MCF 10A (cell line): ENCODE measurements around the gene KRAS. TPM values are rescaled to one million over a fixed set of nuclear protein-coding genes. Genes with fewer than 3 reads are reported as not detected.

Experiments
- BruUV-seq: library from RNA; stranded (reverse); fragments of 400-500 nt; replicated peaks from 2 replicates; lab custom pipeline; 2021; lab: Mats Ljungman, UMichigan
- CTCF ChIA-PET: fragments of 300-600 bp; sonication (Branson Sonifier 250); formaldehyde crosslinking; extraction: SDS; loops from one replicate; lab custom pipeline; 2021; ENCODE audit warnings: antibody characterized with exemption, inconsistent platforms; lab: Yijun Ruan, JAX
- POLR2A ChIA-PET: fragments of 300-600, 350-650 bp; sonication (Branson Sonifier 250); formaldehyde crosslinking; extraction: SDS; loops from one replicate; lab custom pipeline; 2020; ENCODE audit warnings: antibody characterized with exemption, inconsistent platforms; lab: Yijun Ruan, JAX
- DNase-seq: peaks from one replicate; pipeline ENCODE4 v3.0.0-alpha.2; 2018; ENCODE audit not compliant: unreplicated experiment
- H3K27ac Mint-ChIP-seq: one replicate; pipeline ENCODE4 v1.8.0; 2022; ENCODE audit warnings: mild to moderate bottlenecking, low read depth, mixed read lengths; ENCODE audit not compliant: unreplicated experiment
- H3K27me3 Mint-ChIP-seq: one replicate; pipeline ENCODE4 v1.8.0; 2022; ENCODE audit warnings: mixed read lengths; ENCODE audit not compliant: insufficient read depth, unreplicated experiment
- H3K36me3 Mint-ChIP-seq: one replicate; pipeline ENCODE4 v1.8.0; 2022; ENCODE audit warnings: mild to moderate bottlenecking, moderate library complexity, mixed read lengths; ENCODE audit not compliant: insufficient read depth, unreplicated experiment
- H3K4me1 Mint-ChIP-seq: one replicate; pipeline ENCODE4 v1.8.0; 2022; ENCODE audit warnings: mixed read lengths; ENCODE audit not compliant: insufficient read depth, unreplicated experiment
- H3K4me3 Mint-ChIP-seq: one replicate; pipeline ENCODE4 v1.8.0; 2022; ENCODE audit warnings: mild to moderate bottlenecking, moderate library complexity, mixed read lengths; ENCODE audit not compliant: unreplicated experiment
- H3K9me3 Mint-ChIP-seq: one replicate; pipeline ENCODE4 v1.8.0; 2022; ENCODE audit warnings: mixed read lengths; ENCODE audit not compliant: unreplicated experiment
- CTCF ChIP-seq: fragments of 200-600 bp; IDR thresholded peaks from one replicate; pipeline ENCODE4 v1.8.0; 2022; ENCODE audit warnings: antibody characterized with exemption, mild to moderate bottlenecking; ENCODE audit not compliant: unreplicated experiment
- intact Hi-C: fragments of 100-400 bp; cut with micrococcal nuclease; formaldehyde crosslinking; loops from 2 replicates; pipeline ENCODE4 v1.14.1; 2022
- total RNA-seq: library from RNA; stranded (reverse); gene quantifications from 2 replicates; pipeline ENCODE4 v1.2.3, GENCODE V29; 2022

KRAS gene
- total RNA-seq, 1 experiment from 2014 or later = 17.6 TPM

- Mint-ChIP-seq H3K4me3 (no peak overlapping the region), H3K36me3 (peaks cover 24% of the 10 kb centered on the region), H3K4me1 (no peaks in the 10 kb centered on the region), H3K27me3 (no peaks in the 10 kb centered on the region), H3K9me3 (no peaks in the 10 kb centered on the region), H3K27ac (no peak overlapping the region)
- ChIA-PET POLR2A (no interaction called here), CTCF (interaction anchor here (0.7 kb wide), 1 partner anchor 827 kb away, joined by 3 read pairs; no protein-coding TSS in a partner anchor)
- intact Hi-C loops = no loop called here
- no TSS peak for BruUV-seq
- TF ChIP-seq CTCF = no peak
- no peak for DNase-seq
These were observed 43.3 kb downstream of the KRAS start for GRCh38 chr12:25207411-25207810.

GRCh38 chr12:25202137-25202536 lies 48.6 kb downstream of the KRAS start:
- TF ChIP-seq CTCF = no peak
- H3K4me1 Mint-ChIP-seq = peaks cover 10% of the 10 kb centered on the region
- no peak overlapping the region for H3K4me3 Mint-ChIP-seq
- CTCF ChIA-PET = no interaction called here
- no TSS peak for BruUV-seq
- H3K27me3 Mint-ChIP-seq = no peaks in the 10 kb centered on the region
- no peak overlapping the region for H3K27ac Mint-ChIP-seq
- intact Hi-C loops = no loop called here
- no peaks in the 10 kb centered on the region for H3K9me3 Mint-ChIP-seq
- DNase-seq = no peak
- POLR2A ChIA-PET = no interaction called here
- peaks cover 14% of the 10 kb centered on the region for H3K36me3 Mint-ChIP-seq

DNA sequence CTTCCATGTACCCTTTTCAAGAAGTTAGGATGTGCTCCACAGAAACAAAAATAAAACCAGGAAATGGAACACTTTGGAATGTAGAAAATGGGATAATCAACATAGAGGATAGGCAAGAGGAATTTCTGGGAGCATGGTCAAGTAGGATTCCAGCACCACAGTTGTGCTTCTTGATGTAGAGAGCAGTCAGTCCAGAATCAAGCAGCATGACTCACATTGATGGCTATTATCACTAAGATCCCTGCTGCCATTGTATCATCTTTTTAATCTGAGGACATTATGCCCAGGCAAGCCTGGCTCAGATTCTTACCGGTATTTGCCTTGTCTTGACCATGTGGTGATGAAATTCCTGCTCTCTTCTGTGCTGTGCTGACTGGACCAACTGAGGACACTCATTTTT lies 50.0 kb downstream of the KRAS start:
- CTCF ChIA-PET = no interaction called here
- no peak for TF ChIP-seq CTCF
- peaks cover 10% of the 10 kb centered on the region for H3K4me1 Mint-ChIP-seq
- intact Hi-C loops = no loop called here
- H3K27ac Mint-ChIP-seq = peak overlapping the region; percentile 39
- DNase-seq = no peak
- no peaks in the 10 kb centered on the region for H3K27me3 Mint-ChIP-seq
- BruUV-seq = no TSS peak
- H3K36me3 Mint-ChIP-seq = no peaks in the 10 kb centered on the region
- POLR2A ChIA-PET = no interaction called here
- no peaks in the 10 kb centered on the region for H3K9me3 Mint-ChIP-seq
- no peak overlapping the region for H3K4me3 Mint-ChIP-seq

DNA sequence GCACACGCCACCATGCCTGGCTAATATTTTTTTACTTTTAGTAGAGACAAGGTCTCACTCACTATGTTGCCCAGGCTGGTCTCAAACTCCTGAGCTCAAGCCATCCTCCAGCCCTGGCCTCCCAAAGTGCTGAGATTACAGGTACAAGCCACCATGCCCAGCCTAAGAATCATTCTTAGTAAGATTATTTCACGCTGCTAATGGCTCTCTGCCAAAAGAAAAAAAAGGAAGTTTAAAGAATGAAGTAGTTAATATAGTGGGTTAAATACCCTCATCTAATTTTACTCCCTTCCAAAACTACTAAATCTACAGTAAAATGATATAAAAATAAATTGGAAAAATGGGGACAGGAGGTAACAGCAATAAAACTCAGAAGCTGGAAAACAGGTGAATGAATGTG lies 53.1 kb downstream of the KRAS start:
- Mint-ChIP-seq H3K27ac (no peak overlapping the region), H3K4me3 (no peak overlapping the region), H3K9me3 (no peaks in the 10 kb centered on the region), H3K4me1 (peaks cover 17% of the 10 kb centered on the region), H3K36me3 (no peaks in the 10 kb centered on the region), H3K27me3 (no peaks in the 10 kb centered on the region)
- TF ChIP-seq CTCF = no peak
- intact Hi-C loops = no loop called here
- POLR2A ChIA-PET = interaction anchor here (0.6 kb wide), 1 partner anchor 37 kb away, joined by 4 read pairs; no protein-coding TSS in a partner anchor
- no peak for DNase-seq
- BruUV-seq = no TSS peak
- CTCF ChIA-PET = interaction anchor here (0.6 kb wide), 1 partner anchor 62 kb away, joined by 3 read pairs; no protein-coding TSS in a partner anchor
